ENCODE results near the gene MIS12. TPM values are rescaled to one million over a fixed set of nuclear protein-coding genes. Genes with fewer than 3 reads are reported as not detected.

MIS12 gene
- total RNA-seq, 1 donor from 2014 or later: 25.1 TPM

DNA sequence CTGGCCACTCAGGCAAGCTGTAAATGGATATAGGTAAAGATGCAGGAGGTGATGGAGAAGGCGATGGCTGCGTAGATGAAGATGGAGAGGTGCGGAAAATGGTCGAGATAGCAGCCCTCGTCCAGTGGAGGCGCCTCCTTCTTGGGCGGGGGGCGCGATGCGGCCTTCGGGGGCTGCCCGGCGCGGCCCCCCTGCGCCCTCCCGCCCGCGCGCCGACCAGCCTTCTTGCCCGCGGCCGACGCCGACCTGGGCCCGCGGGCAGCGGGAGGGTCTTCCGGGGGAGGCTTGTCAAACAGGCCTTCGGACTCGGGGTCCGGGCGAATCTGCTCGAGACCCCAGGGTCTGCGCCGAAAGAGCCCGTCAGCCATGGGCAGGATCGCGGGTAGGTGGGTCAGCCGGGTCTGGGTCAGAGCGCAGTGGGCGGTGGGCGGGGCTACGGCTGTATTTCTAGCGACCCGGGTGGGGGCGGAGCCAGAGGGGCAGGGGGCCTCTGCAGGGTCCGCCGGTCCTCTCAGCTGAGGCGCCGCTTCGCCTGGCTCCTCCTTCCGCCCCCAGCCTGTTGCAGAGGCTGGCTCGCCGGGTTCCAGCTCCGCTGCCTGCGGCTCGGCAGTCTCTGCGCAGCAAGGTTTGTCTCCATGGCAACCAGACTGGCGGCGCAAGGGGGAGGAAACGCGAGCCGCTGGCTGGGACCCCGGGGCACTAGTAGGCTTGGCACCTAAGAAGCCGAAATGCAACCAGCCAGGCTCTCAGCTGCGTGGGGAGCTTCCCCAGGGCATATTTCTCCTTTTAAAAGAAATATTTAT lies 14.4 kb downstream of the MIS12 start:
- DNase-seq (ENCODE audit: low read depth): peak; percentile 61
- TF ChIP-seq, protein P1, sequence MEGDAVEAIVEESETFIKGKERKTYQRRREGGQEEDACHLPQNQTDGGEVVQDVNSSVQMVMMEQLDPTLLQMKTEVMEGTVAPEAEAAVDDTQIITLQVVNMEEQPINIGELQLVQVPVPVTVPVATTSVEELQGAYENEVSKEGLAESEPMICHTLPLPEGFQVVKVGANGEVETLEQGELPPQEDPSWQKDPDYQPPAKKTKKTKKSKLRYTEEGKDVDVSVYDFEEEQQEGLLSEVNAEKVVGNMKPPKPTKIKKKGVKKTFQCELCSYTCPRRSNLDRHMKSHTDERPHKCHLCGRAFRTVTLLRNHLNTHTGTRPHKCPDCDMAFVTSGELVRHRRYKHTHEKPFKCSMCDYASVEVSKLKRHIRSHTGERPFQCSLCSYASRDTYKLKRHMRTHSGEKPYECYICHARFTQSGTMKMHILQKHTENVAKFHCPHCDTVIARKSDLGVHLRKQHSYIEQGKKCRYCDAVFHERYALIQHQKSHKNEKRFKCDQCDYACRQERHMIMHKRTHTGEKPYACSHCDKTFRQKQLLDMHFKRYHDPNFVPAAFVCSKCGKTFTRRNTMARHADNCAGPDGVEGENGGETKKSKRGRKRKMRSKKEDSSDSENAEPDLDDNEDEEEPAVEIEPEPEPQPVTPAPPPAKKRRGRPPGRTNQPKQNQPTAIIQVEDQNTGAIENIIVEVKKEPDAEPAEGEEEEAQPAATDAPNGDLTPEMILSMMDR (IDR thresholded peaks at IDR 0.05; ENCODE audit: insufficient read depth, low read length, poor library complexity, severe bottlenecking): no peak
- Histone ChIP-seq H3K27me3 (ENCODE audit: control insufficient read depth, insufficient read depth, low read length) (peaks cover 5% of the 10 kb centered on the region), H3K36me3 (ENCODE audit: control insufficient read depth, insufficient read depth, low read length) (no peaks in the 10 kb centered on the region), H3K4me3 (ENCODE audit: low read depth, low read length) (peak overlapping the region; percentile 67)

DNA sequence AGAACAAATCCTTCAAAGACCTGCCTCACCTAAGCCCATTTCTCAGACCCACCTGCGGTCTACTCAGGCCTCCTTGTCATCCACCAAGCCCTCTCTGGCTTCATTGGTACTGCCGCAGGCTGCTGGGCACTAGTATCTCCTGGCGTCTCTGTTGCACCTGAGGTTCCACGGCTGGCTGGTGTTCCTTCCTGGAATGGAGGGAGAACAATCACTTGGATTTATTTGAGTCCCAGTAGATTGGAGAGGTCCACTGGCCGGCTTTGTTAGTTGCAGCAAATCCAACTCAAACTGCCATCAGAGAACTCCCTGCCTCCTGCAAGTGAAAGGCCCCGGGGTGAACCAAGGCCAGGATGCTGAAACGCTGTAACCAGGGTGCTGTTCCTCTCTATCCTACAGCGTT lies 15.3 kb downstream of the MIS12 start:
- no peak for DNase-seq (ENCODE audit: low read depth)
- TF ChIP-seq, protein P1 (IDR thresholded peaks at IDR 0.05; ENCODE audit: insufficient read depth, low read length, poor library complexity, severe bottlenecking): no peak
- Histone ChIP-seq H3K36me3 (ENCODE audit: control insufficient read depth, insufficient read depth, low read length) (no peaks in the 10 kb centered on the region), H3K4me3 (ENCODE audit: low read depth, low read length) (no peak overlapping the region), H3K27me3 (ENCODE audit: control insufficient read depth, insufficient read depth, low read length) (peaks cover 5% of the 10 kb centered on the region)

DNA sequence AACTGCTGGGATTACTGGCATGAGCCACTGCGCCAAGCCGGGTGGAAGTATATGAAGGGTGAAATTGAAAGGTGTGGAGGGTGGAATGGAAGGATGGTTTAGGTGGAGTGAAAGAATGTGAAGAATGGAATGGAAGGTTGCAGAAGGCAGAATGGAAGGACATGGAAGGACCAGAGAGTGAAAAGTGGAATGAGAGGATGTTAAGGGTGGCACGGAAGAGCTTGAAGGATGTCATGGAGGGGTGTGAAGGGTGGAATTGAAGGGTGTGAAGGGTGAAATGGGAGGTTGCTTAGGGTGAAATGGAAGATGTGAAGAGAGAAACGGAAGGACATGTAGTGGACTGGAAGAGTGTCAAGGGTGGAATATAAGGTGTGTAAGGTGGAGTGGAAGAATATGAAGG lies 16.2 kb downstream of the MIS12 start:
- DNase-seq (ENCODE audit: low read depth): no peak
- Histone ChIP-seq H3K4me3 (ENCODE audit: low read depth, low read length) (no peak overlapping the region), H3K36me3 (ENCODE audit: control insufficient read depth, insufficient read depth, low read length) (no peaks in the 10 kb centered on the region), H3K27me3 (ENCODE audit: control insufficient read depth, insufficient read depth, low read length) (peaks cover 5% of the 10 kb centered on the region)
- TF ChIP-seq, protein P1 (IDR thresholded peaks at IDR 0.05; ENCODE audit: insufficient read depth, low read length, poor library complexity, severe bottlenecking): no peak

DNA sequence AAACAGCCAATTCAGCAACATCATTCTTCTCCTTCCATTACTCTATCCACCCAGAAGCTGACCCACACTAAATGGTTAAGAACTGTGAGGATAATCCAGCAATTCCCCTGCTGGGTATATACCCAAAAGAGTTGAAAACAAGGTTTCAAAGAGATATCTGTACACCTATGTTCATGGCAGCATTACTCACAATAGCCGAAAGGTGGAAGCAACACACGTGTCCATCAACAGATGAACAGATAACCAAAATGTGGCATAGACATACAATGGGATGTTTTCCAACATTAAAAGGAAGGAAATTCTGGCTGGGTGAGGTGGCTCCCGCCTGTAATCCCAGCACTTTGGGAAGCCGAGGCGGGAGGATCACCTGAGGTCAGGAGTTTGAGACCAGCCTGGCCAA lies 19.9 kb downstream of the MIS12 start:
- DNase-seq (ENCODE audit: low read depth): no peak
- TF ChIP-seq, protein P1 (IDR thresholded peaks at IDR 0.05; ENCODE audit: insufficient read depth, low read length, poor library complexity, severe bottlenecking): no peak

DNA sequence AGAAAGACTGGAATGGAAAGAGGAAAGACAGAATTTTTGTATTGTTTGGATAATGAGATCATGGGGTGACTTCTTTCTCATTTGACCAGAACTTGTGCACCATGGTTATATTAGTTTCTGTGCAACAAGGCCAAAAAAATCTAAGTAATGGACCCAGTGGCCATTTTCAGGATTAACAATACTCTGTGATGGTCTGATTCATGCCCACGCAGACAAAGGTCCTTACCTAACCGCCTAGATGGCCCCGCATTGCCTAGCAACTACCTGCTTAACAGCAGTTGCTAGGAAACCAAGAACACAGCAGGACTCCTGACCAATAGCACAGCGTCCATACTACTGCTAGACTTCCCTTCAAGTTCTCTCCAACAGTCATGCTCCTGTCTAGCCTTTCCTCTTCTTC lies 22.4 kb downstream of the MIS12 start:
- H3K27me3 ChIP-seq (ENCODE audit: control insufficient read depth, insufficient read depth, low read length): no peaks in the 10 kb centered on the region
- no peak overlapping the region for H3K4me3 ChIP-seq (ENCODE audit: low read depth, low read length)
- no peaks in the 10 kb centered on the region for H3K36me3 ChIP-seq (ENCODE audit: control insufficient read depth, insufficient read depth, low read length)
- TF ChIP-seq, protein P1 (IDR thresholded peaks at IDR 0.05; ENCODE audit: insufficient read depth, low read length, poor library complexity, severe bottlenecking): no peak
- DNase-seq (ENCODE audit: low read depth): peak; percentile 83

More for the DNA sequence above, 19.9 kb downstream of the MIS12 start:
- no peaks in the 10 kb centered on the region for H3K36me3 ChIP-seq (ENCODE audit: control insufficient read depth, insufficient read depth, low read length)
- H3K27me3 ChIP-seq (ENCODE audit: control insufficient read depth, insufficient read depth, low read length): no peaks in the 10 kb centered on the region
- no peak overlapping the region for H3K4me3 ChIP-seq (ENCODE audit: low read depth, low read length)

DNA sequence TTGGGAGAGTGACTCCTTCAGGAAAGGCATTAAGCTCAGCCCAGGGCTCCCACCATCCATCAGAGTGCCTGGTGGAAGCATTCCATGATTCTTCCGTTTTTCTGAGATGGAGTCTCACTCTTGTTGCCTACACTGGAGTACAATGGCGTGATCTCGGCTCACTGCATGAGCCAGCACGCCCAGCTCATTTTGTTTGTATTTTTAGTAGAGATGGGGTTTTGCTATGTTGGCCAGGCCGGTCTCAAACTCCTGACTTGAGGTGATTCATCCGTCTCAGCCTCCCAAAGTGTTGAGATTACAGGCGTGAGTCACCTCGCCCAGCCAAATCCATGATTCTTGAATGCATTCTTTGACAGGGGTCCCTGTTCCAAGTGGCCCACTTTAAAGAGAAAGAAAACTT lies 23.1 kb downstream of the MIS12 start:
- Histone ChIP-seq H3K4me3 (ENCODE audit: low read depth, low read length) (no peak overlapping the region), H3K27me3 (ENCODE audit: control insufficient read depth, insufficient read depth, low read length) (no peaks in the 10 kb centered on the region), H3K36me3 (ENCODE audit: control insufficient read depth, insufficient read depth, low read length) (no peaks in the 10 kb centered on the region)
- DNase-seq (ENCODE audit: low read depth): no peak
- TF ChIP-seq, protein P1 (IDR thresholded peaks at IDR 0.05; ENCODE audit: insufficient read depth, low read length, poor library complexity, severe bottlenecking): no peak
